ENCODE data around the gene COG5. TPM values are rescaled to one million over a fixed set of nuclear protein-coding genes. Genes with fewer than 3 reads are reported as not detected.
"Not testable (repeated sequence)": the region's sequence is repeated elsewhere in the genome, so short reads cannot be mapped to it uniquely, and the experiment has no call there.

Gene COG5
- total RNA-seq, 1 donor from 2014 or later: 44.7 TPM

GRCh38 chr7:107248551-107249316, 315.0 kb downstream of the COG5 start:
- H3K36me3 Mint-ChIP-seq (ENCODE audit: unreplicated experiment): peaks cover 34% of the 10 kb centered on the region
- peaks cover 25% of the 10 kb centered on the region for H3K9me3 Mint-ChIP-seq (ENCODE audit: unreplicated experiment)
- no peaks in the 10 kb centered on the region for H3K27me3 Mint-ChIP-seq (ENCODE audit: unreplicated experiment)
- DNase-seq (ENCODE audit: extremely low spot score, unreplicated experiment): no peak
- H3K27ac Mint-ChIP-seq (ENCODE audit: unreplicated experiment): no peak overlapping the region
- H3K4me3 Mint-ChIP-seq (ENCODE audit: unreplicated experiment): no peak overlapping the region
- H3K4me1 Mint-ChIP-seq (ENCODE audit: unreplicated experiment): peaks cover 10% of the 10 kb centered on the region
- TF ChIP-seq, protein P1, sequence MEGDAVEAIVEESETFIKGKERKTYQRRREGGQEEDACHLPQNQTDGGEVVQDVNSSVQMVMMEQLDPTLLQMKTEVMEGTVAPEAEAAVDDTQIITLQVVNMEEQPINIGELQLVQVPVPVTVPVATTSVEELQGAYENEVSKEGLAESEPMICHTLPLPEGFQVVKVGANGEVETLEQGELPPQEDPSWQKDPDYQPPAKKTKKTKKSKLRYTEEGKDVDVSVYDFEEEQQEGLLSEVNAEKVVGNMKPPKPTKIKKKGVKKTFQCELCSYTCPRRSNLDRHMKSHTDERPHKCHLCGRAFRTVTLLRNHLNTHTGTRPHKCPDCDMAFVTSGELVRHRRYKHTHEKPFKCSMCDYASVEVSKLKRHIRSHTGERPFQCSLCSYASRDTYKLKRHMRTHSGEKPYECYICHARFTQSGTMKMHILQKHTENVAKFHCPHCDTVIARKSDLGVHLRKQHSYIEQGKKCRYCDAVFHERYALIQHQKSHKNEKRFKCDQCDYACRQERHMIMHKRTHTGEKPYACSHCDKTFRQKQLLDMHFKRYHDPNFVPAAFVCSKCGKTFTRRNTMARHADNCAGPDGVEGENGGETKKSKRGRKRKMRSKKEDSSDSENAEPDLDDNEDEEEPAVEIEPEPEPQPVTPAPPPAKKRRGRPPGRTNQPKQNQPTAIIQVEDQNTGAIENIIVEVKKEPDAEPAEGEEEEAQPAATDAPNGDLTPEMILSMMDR (IDR thresholded peaks at IDR 0.05): no peak

GRCh38 chr7:107246836-107247235, 316.9 kb downstream of the COG5 start:
- not testable (repeated sequence) for H3K27ac Mint-ChIP-seq (ENCODE audit: unreplicated experiment); H3K4me1 Mint-ChIP-seq (ENCODE audit: unreplicated experiment); DNase-seq (ENCODE audit: extremely low spot score, unreplicated experiment); H3K4me3 Mint-ChIP-seq (ENCODE audit: unreplicated experiment); H3K27me3 Mint-ChIP-seq (ENCODE audit: unreplicated experiment)
- H3K36me3 Mint-ChIP-seq (ENCODE audit: unreplicated experiment): peaks cover 40% of the 10 kb centered on the region
- peaks cover 29% of the 10 kb centered on the region for H3K9me3 Mint-ChIP-seq (ENCODE audit: unreplicated experiment)

GRCh38 chr7:107244613-107245012, 319.1 kb downstream of the COG5 start:
- peaks cover 44% of the 10 kb centered on the region for H3K36me3 Mint-ChIP-seq (ENCODE audit: unreplicated experiment)
- H3K9me3 Mint-ChIP-seq (ENCODE audit: unreplicated experiment): peaks cover 29% of the 10 kb centered on the region
- TF ChIP-seq, protein P1 (IDR thresholded peaks at IDR 0.05): no peak
- DNase-seq (ENCODE audit: extremely low spot score, unreplicated experiment): no peak
- no peak overlapping the region for H3K4me3 Mint-ChIP-seq (ENCODE audit: unreplicated experiment)
- H3K27ac Mint-ChIP-seq (ENCODE audit: unreplicated experiment): no peak overlapping the region
- peaks cover 10% of the 10 kb centered on the region for H3K4me1 Mint-ChIP-seq (ENCODE audit: unreplicated experiment)
- H3K27me3 Mint-ChIP-seq (ENCODE audit: unreplicated experiment): no peaks in the 10 kb centered on the region

GRCh38 chr7:107242267-107242666, 321.5 kb downstream of the COG5 start:
- TF ChIP-seq, protein P1 (IDR thresholded peaks at IDR 0.05): no peak
- Mint-ChIP-seq H3K4me1 (ENCODE audit: unreplicated experiment) (no peaks in the 10 kb centered on the region), H3K27me3 (ENCODE audit: unreplicated experiment) (no peaks in the 10 kb centered on the region), H3K36me3 (ENCODE audit: unreplicated experiment) (peaks cover 41% of the 10 kb centered on the region), H3K27ac (ENCODE audit: unreplicated experiment) (no peak overlapping the region), H3K9me3 (ENCODE audit: unreplicated experiment) (peaks cover 29% of the 10 kb centered on the region), H3K4me3 (ENCODE audit: unreplicated experiment) (no peak overlapping the region)
- no peak for DNase-seq (ENCODE audit: extremely low spot score, unreplicated experiment)

DNA sequence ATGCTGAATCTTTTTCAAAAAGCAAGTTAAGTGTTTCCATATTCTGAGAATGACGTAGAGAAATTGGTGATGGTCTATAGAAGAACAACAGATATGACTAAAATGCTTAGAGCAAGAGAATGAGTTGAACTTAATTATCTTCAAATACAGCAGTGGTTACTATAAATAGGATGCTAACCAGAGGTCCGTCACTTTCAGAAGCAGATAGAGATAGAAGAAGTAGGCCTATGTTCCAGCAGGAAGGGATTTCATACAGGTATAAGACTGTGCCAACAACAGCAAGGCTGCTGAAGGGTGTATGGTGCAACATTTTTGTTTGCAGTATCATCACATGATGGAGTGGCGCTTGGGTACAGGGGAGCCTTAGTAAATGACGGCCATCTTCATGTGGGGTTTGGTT, 326.3 kb downstream of the COG5 start:
- Mint-ChIP-seq H3K4me3 (ENCODE audit: unreplicated experiment) (no peak overlapping the region), H3K36me3 (ENCODE audit: unreplicated experiment) (peaks cover 11% of the 10 kb centered on the region), H3K4me1 (ENCODE audit: unreplicated experiment) (peaks cover 5% of the 10 kb centered on the region), H3K9me3 (ENCODE audit: unreplicated experiment) (no peaks in the 10 kb centered on the region), H3K27ac (ENCODE audit: unreplicated experiment) (no peak overlapping the region), H3K27me3 (ENCODE audit: unreplicated experiment) (no peaks in the 10 kb centered on the region)
- TF ChIP-seq, protein P1 (IDR thresholded peaks at IDR 0.05): no peak
- DNase-seq (ENCODE audit: extremely low spot score, unreplicated experiment): no peak
